BLaER1 (cell line): Measurements from ENCODE around the gene GJA4.

ENCODE experiments used
- H3K27ac ChIP-seq: shearing (Covaris generic); formaldehyde crosslinking; 2 replicates; pipeline ENCODE4 v1.8.1; 2022
- H3K27me3 ChIP-seq: shearing (Covaris generic); formaldehyde crosslinking; 2 replicates; pipeline ENCODE4 v1.8.1; 2022
- H3K36me3 ChIP-seq: shearing (Covaris generic); formaldehyde crosslinking; 2 replicates; pipeline ENCODE4 v1.8.1; 2022
- H3K4me1 ChIP-seq: shearing (Covaris generic); formaldehyde crosslinking; 2 replicates; pipeline ENCODE4 v1.8.1; 2022
- H3K4me2 ChIP-seq: shearing (Covaris generic); formaldehyde crosslinking; 2 replicates; pipeline ENCODE4 v1.8.1; 2022
- H3K4me3 ChIP-seq: shearing (Covaris generic); formaldehyde crosslinking; 2 replicates; pipeline ENCODE4 v1.8.1; 2022
- H3K9ac ChIP-seq: shearing (Covaris generic); formaldehyde crosslinking; 2 replicates; pipeline ENCODE4 v1.8.1; 2022
- H3K9me3 ChIP-seq: shearing (Covaris generic); formaldehyde crosslinking; 2 replicates; pipeline ENCODE4 v1.8.1; 2022
- H4K20me1 ChIP-seq: shearing (Covaris generic); formaldehyde crosslinking; 2 replicates; pipeline ENCODE4 v1.8.1; 2022
- Cebpa-rat ChIP-seq: shearing (Covaris generic); IDR thresholded peaks from 2 replicates; pipeline ENCODE4 v1.8.1; 2022

GJA4 gene

DNA sequence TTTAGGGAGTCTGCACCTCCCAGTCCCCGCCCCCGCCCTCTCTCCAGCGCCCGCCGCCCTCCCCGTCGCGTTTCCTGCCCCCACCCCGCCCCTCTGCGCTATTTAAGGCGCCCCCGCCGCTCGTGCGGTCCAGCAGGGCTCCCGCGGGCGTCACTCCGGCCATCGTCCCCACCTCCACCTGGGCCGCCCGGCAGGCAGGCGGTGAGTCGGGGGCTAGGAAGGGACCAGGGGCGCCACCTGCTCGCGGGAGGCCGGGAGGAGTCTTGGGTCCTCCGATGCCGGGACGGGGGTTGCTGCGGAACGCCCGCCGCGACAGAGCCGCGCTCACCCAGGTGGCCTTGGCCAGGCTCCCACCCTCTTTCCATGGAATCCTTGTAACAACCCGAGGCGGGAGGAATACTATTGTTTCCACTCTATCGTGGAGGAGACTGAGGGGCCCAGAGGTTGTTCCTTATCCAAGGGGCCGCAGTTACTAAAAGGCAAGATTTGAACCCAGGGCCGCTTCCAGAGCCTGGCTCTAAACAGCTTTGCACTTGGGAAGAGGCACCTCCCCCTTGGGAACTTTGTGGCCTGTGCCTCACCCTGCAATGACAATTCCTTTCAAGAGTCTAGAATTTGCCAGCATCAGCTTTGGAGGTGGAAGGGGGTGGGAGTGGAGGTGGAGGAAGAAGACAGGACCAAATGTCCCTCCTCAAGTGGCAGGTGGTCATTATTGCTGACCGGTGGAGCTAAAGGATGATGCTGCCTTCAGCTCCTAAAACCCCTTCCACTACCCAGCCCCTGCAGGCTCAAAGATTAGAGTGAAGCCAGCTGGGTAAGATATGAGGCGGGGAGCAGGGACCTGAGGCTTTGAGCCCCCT lies at the start of gene GJA4:
TSS of gene GJA4 (plus strand) at position 132 of the 860 bp plus-strand sequence. CDS start 1,215 bp downstream, outside the sequence.
- H3K36me3 ChIP-seq, result no peaks in the 10 kb centered on the region
- H3K27me3 ChIP-seq, result no peaks in the 10 kb centered on the region
- TF ChIP-seq Cebpa-rat, result no peak
- H3K9ac ChIP-seq, result peak within 1 kb of the TSS; percentile 73
- H3K4me1 ChIP-seq, result peaks cover 79% of the 10 kb centered on the region
- peak within 1 kb of the TSS; percentile 64 for H3K4me3 ChIP-seq
- H3K27ac ChIP-seq, result peak within 1 kb of the TSS; percentile 53
- 0 out of 2 replicates have a peak, but pooled peaks cover 3% of the 10 kb centered on the region for H4K20me1 ChIP-seq
- peak within 1 kb of the TSS; percentile 92 for H3K4me2 ChIP-seq
- H3K9me3 ChIP-seq, result no peaks in the 10 kb centered on the region

DNA sequence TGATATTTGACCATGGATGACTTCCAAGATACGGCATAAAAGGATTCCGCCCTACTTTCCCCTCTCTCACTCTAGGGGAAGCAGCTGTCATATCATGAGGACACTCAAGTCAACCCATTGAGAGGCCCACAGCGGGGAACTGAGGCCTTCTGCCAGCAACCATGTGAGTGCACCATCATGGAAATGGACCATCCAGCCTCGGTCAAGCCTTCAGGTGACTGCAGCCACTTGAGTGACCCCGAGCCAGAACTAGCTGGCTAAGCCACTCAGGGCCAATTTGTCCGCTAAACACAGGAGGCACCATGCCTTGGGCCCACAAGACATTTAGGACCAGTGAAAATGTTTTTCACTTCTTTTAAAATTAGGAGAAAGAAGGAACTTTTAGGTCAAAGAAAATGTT lies 49.0 kb upstream of the GJA4 start:
- Histone ChIP-seq H3K27me3 (no peaks in the 10 kb centered on the region), H3K27ac (no peak overlapping the region), H3K4me1 (no peaks in the 10 kb centered on the region), H3K9me3 (no peaks in the 10 kb centered on the region), H3K4me2 (no peak overlapping the region), H3K9ac (no peak overlapping the region), H4K20me1 (no peaks in the 10 kb centered on the region), H3K4me3 (no peak overlapping the region), H3K36me3 (no peaks in the 10 kb centered on the region)
- TF ChIP-seq Cebpa-rat, result no peak

DNA sequence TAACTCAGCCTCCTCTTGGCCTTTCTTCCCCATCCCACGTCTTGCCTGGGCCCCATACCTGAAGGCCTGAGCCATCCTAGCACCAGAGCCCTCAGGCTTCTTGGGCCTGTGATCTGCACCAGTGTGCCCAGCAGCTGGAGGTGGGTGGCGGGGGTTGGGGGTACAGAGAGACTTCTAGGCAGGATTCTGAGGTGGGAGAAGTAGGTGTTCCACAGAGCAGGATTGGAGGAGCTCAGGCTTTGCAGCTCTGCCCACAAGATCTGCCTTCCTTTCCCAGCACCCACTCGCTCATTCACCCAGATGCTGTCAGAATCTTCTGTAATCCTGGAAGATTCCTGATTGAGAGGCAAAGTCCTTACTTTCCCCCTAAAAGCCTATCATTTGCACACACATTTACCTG lies 47.9 kb upstream of the GJA4 start:
- Histone ChIP-seq H3K36me3 (no peaks in the 10 kb centered on the region), H3K4me1 (no peaks in the 10 kb centered on the region), H3K27ac (no peak overlapping the region), H4K20me1 (no peaks in the 10 kb centered on the region), H3K9ac (no peak overlapping the region), H3K9me3 (no peaks in the 10 kb centered on the region), H3K27me3 (no peaks in the 10 kb centered on the region), H3K4me2 (no peak overlapping the region), H3K4me3 (no peak overlapping the region)
- no peak for TF ChIP-seq Cebpa-rat

DNA sequence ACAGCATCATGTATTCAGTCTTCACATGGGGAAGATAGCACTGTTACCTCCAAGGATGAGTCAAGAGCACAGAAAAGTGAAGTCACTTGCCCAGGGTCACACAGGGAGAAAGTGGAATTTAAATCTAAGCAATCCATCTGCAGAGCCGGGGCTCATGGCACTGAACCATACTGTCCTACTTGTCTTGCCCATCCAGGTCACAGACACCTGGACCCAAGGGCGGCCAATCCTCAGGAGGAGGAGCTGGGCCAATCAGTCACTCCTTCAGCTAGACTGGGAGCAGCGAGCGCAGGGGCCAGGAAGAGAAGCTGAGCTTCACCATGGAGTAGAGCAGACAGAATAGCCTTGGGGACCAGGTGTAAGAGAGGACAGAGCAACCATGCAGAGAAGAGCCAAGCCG lies 47.1 kb upstream of the GJA4 start:
- Histone ChIP-seq H3K27me3 (no peaks in the 10 kb centered on the region), H3K9me3 (no peaks in the 10 kb centered on the region), H3K4me3 (no peak overlapping the region), H4K20me1 (no peaks in the 10 kb centered on the region), H3K9ac (no peak overlapping the region), H3K36me3 (no peaks in the 10 kb centered on the region), H3K4me1 (no peaks in the 10 kb centered on the region), H3K4me2 (no peak overlapping the region), H3K27ac (no peak overlapping the region)
- no peak for TF ChIP-seq Cebpa-rat

DNA sequence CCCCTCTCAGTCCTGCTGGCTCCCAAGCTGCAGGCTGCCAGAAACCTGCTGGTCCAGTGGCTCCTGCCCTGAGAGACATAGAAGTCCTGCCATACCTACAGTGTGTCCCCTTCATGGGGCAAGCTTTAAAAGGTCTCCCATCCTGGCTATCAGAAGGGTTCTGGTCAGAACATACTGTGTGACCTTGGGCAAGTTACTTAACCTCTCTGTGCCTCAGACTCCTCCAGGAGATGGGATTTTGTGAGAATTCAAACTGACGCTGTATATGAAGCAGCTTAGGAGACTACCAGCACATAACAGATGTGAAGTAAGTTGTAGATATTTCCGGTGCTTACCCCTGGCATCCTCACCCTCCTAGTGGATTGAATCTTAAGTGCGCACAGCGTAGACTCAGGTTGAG lies 46.7 kb upstream of the GJA4 start:
- Histone ChIP-seq H3K36me3 (no peaks in the 10 kb centered on the region), H3K4me2 (no peak overlapping the region), H3K4me1 (no peaks in the 10 kb centered on the region), H3K27ac (no peak overlapping the region), H3K27me3 (no peaks in the 10 kb centered on the region), H3K4me3 (no peak overlapping the region), H3K9ac (no peak overlapping the region), H3K9me3 (no peaks in the 10 kb centered on the region), H4K20me1 (no peaks in the 10 kb centered on the region)
- TF ChIP-seq Cebpa-rat, result no peak

DNA sequence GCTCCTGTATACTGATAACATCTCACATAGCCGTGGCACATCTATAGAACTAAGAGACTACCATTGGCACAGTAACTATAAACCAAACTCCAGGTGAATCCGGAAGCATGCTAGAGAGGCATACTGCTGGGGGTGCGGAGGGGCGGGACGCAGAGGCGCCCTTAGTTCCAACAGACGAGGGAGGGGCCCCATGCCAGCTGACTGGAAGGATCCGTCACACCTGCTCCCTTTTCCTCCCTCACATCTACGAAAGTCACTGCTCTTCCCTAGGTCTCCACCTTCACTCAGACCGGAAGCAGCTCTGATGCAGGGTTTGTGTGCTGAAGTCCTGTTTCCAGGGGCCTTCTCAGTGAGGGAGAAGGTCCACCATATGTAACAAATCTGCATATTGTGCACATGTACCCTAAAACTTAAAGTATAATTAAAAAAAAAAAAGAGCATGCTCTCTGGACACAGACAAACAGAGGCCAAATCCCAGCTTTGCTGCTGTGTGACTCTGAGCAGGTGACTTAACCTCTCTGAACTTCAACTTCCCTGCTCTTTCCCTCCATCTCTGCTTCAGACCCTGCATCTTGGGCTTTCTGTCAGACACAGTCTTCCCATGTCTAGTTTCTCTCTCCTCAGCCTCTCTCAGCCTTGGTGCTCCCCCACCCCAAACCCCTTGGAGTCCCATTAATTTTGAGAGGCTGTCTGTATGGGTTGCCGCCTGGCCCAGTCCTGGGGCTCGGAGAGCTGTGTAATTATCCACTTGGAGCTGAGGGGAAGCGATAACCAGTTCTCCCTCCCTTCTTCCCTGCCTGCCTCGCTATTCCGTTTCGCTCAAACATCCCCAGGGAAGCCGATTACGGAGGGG lies 45.8 kb upstream of the GJA4 start:
- no peak overlapping the region for H3K4me2 ChIP-seq
- H4K20me1 ChIP-seq, result no peaks in the 10 kb centered on the region
- H3K27ac ChIP-seq, result no peak overlapping the region
- no peaks in the 10 kb centered on the region for H3K36me3 ChIP-seq
- no peak overlapping the region for H3K9ac ChIP-seq
- H3K9me3 ChIP-seq, result no peaks in the 10 kb centered on the region
- H3K4me1 ChIP-seq, result no peaks in the 10 kb centered on the region
- no peak overlapping the region for H3K4me3 ChIP-seq
- H3K27me3 ChIP-seq, result no peaks in the 10 kb centered on the region
- no peak for TF ChIP-seq Cebpa-rat

DNA sequence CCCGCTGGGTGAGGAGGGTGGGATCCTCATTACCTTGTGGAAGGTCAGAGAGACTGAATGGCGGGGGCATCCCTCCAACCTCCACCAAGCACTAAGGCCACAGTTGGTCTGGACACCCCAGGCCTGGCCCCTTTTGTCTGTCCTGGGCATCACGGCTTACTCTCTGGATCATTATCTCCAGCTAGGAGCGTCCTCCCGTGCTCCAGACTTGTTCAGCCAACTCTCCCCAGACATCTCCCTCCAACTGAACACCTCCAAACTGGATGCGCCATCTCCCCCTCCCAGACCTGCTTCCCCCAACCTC lies 45.2 kb upstream of the GJA4 start:
- Histone ChIP-seq H3K9ac (no peak overlapping the region), H3K36me3 (no peaks in the 10 kb centered on the region), H3K4me2 (no peak overlapping the region), H3K4me3 (no peak overlapping the region), H3K27me3 (no peaks in the 10 kb centered on the region), H3K4me1 (no peaks in the 10 kb centered on the region), H3K27ac (no peak overlapping the region), H3K9me3 (no peaks in the 10 kb centered on the region), H4K20me1 (no peaks in the 10 kb centered on the region)
- TF ChIP-seq Cebpa-rat, result no peak

DNA sequence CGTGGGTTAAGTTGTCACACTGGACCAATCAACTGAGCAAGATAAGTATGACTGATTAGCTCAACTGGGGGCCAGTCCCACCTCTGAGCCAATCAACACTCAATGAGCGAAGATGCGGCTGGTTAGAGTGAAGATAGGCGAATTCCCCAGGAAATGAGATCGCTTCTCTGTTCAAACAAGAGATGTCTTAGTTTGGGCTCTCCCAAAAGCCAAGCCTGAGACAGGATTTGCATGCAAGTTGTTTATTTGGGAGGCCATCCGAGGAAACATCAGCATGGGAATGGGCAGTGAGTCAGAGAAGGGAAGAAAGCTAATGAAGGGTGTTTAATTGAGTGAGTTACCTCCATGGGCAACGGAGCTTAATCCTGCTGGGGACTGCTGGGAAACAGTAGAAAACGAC lies 42.8 kb upstream of the GJA4 start:
- Histone ChIP-seq H4K20me1 (no peaks in the 10 kb centered on the region), H3K9me3 (no peaks in the 10 kb centered on the region), H3K4me3 (no peak overlapping the region), H3K9ac (no peak overlapping the region), H3K4me1 (no peaks in the 10 kb centered on the region), H3K27ac (no peak overlapping the region), H3K4me2 (no peak overlapping the region), H3K36me3 (no peaks in the 10 kb centered on the region), H3K27me3 (no peaks in the 10 kb centered on the region)
- no peak for TF ChIP-seq Cebpa-rat

DNA sequence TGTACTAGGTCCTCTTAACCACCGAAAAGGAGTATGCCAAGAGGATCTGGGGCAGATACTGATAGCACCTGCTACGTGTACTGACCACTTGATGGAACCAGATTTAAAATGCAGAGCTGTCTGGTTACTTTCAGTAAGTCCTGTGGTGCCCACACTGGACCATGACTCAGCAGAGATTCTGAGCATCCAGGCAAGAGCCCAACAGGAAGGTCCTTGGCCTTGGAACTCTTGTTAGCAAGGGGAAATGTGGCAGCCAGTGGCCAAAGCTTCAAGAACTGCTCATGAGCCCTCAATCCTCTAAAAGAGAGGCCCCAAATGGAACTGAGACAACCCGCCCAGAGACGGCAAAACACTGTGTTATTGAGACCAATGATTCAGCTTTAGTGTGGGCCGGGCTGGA lies 42.2 kb upstream of the GJA4 start:
- Histone ChIP-seq H3K4me3 (no peak overlapping the region), H3K27me3 (no peaks in the 10 kb centered on the region), H3K4me1 (no peaks in the 10 kb centered on the region), H3K27ac (no peak overlapping the region), H3K9ac (no peak overlapping the region), H3K36me3 (no peaks in the 10 kb centered on the region), H4K20me1 (no peaks in the 10 kb centered on the region), H3K9me3 (no peaks in the 10 kb centered on the region), H3K4me2 (no peak overlapping the region)
- TF ChIP-seq Cebpa-rat, result no peak

DNA sequence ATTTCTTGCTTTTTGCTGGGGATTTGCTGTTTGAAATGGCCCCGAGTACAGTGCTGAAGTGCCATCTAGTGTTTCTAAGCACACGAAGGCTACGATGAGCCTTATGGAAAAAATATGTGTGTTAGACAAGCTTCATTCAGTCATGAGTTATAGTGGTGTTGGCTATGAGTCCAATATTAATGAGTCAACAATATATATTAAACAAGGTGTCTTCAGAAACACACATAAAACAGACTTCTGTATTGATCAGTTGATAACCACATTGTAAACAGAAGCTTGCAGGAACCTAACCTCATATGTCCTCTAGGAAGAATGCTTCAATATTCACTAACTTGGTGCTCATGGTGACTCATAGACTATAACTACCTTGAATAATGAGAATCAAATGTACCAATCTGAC lies 39.6 kb upstream of the GJA4 start:
- Histone ChIP-seq H3K4me1 (no peaks in the 10 kb centered on the region), H4K20me1 (no peaks in the 10 kb centered on the region), H3K36me3 (no peaks in the 10 kb centered on the region), H3K4me2 (no peak overlapping the region), H3K27me3 (no peaks in the 10 kb centered on the region), H3K9ac (no peak overlapping the region), H3K4me3 (no peak overlapping the region), H3K9me3 (no peaks in the 10 kb centered on the region), H3K27ac (no peak overlapping the region)
- TF ChIP-seq Cebpa-rat, result no peak
